GM12874 (cell line): ENCODE measurements around the gene TMEM117.

Experiments
- TF ChIP-seq, protein P1 (sequence below): IDR thresholded peaks from 2 replicates; pipeline ENCODE4 v1.5.1; 2011; ENCODE audit warnings: low read depth, mild to moderate bottlenecking, control low read depth, low read length, moderate library complexity; ENCODE audit not compliant: insufficient read depth

TMEM117 gene

DNA sequence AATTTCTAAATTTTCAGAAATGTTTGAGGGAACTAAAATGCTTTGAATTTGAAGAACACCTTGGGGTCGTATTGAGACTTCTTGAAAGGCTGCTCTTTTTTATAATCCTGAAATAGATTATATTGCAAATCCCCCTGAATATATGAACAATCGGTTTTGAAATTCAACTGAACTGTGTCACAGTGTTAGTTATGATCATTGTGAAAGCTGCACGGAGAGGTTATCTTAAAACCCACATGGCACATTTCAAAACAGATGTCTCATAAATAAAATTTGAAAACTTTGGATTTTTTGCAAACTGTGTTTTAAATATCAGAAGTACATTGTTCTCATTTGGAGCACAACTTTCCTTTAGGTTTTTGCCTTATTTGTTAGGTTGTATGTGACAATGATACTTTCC, 218.4 kb downstream of the TMEM117 start:
- TF ChIP-seq, protein P1, sequence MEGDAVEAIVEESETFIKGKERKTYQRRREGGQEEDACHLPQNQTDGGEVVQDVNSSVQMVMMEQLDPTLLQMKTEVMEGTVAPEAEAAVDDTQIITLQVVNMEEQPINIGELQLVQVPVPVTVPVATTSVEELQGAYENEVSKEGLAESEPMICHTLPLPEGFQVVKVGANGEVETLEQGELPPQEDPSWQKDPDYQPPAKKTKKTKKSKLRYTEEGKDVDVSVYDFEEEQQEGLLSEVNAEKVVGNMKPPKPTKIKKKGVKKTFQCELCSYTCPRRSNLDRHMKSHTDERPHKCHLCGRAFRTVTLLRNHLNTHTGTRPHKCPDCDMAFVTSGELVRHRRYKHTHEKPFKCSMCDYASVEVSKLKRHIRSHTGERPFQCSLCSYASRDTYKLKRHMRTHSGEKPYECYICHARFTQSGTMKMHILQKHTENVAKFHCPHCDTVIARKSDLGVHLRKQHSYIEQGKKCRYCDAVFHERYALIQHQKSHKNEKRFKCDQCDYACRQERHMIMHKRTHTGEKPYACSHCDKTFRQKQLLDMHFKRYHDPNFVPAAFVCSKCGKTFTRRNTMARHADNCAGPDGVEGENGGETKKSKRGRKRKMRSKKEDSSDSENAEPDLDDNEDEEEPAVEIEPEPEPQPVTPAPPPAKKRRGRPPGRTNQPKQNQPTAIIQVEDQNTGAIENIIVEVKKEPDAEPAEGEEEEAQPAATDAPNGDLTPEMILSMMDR = no peak

- TF ChIP-seq, protein P1 = no peak
These were observed 222.5 kb downstream of the TMEM117 start for GRCh38 chr12:44058366-44058765.

- TF ChIP-seq, protein P1 = no peak
These were observed 223.6 kb downstream of the TMEM117 start for GRCh38 chr12:44059476-44059875.

- TF ChIP-seq, protein P1 = no peak
These were observed 227.8 kb downstream of the TMEM117 start for GRCh38 chr12:44063671-44064070.

- TF ChIP-seq, protein P1 = no peak
These were observed 241.0 kb downstream of the TMEM117 start for GRCh38 chr12:44076871-44077270.

GRCh38 chr12:44077294-44077693, 241.4 kb downstream of the TMEM117 start:
- TF ChIP-seq, protein P1 = no peak

GRCh38 chr12:44078273-44078672, 242.4 kb downstream of the TMEM117 start:
- TF ChIP-seq, protein P1 = no peak

DNA sequence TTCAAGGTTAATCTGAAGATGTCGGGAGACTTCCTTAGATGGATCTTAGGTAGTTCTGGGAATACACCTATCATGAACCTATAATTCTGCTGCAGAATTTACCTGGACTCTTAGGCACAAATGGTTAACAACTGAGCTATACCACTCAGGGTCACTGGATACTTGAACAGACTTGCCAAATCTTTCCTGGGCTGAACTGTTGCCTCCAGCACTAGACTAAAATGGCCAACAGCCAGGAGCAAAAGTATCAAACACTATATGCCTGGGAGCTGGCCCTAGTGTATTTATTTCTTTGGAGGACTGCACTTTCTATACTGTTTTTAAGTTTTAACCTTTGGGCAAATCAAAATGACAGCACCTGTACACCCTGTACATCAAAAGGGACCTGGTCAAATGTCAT, 252.8 kb downstream of the TMEM117 start:
- TF ChIP-seq, protein P1 = no peak
